NCI-H1105 treated with DMSO at 0.1 percent for 48 hours (cell line): ENCODE results near the gene KCNAB2.
A peak's percentile ranks its signal among the peaks of the same experiment; 100 is the strongest.
"Not testable (repeated sequence)": the region's sequence is repeated elsewhere in the genome, so short reads cannot be mapped to it uniquely, and the experiment has no call there.

Experiments used
- DNase-seq: peaks from one replicate; lab custom pipeline; 2025; lab: John Stamatoyannopoulos, UW

Gene KCNAB2

DNA sequence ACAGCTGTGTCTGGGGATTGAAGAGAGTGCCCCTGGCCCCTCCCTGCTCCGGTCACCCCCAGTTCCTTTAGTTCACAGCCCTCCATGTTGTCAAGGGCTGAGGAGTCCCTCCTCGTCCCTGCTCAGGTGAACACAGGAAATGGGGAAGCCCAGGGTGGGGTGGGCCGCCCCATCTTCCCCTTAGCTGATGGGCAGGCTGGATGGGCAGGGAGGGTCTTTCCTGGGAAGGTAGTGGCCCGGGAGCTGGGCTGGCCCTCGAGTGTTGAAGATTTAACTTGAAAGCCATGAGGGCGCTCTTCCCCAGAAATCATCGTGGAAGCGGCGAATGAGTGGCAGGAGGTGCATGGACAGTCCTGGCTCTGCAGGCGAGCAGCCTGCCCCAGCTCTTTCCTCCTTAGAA is 35.1 kb upstream of the KCNAB2 start:
- DNase-seq, result no peak

DNA sequence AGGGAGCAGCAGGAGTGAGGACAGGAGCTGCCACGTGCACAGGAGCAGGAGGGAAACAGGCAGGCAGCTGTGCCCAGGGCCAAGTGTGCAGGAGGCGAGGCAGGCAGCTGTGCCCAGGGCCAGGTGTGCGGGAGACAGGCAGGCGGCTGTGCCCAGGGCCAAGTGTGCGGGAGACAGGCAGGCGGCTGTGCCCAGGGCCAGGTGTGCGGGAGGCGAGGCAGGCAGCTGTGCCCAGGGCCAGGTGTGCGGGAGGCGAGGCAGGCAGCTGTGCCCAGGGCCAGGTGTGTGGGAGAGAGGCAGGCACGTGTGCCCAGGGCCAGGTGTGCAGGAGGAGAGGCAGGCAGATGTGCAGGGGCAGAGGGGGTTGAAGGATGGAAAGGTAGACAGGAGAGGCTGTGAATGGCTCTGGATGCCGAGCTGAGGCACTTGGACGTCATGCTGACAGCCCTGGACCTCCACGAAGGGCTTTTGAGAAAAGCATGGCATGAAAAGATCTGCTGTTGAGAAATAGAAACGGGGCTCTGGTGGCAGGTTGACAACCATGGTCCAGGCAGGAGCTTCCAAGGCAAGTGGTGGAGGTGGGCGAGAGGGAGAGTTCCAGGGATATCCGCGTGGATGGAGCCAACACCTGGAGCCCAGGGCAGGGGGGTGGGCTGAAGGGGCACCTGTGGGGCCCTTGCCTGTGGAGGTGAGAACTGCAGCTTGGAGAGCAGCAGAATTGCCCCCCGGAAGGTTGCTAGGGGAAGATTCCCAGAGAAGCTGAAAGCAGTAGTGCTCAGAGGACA is 34.3 kb upstream of the KCNAB2 start:
- DNase-seq, result no peak

DNA sequence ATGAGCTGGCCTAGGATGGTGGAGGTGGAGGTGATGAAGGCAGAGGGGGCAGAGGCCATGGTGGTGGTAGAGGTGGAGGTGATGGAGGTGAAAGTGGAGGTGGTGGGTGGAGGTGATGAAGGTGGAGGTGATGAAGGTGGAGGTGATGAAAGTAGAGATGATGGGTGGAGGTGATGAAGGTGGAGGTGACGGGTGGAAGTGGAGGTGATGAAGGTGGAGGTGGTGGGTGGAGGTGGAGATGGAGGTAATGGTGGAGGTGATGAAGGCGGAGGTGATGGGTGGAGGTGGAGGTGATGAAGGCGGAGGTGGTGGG is 33.8 kb upstream of the KCNAB2 start:
- DNase-seq, result no peak

DNA sequence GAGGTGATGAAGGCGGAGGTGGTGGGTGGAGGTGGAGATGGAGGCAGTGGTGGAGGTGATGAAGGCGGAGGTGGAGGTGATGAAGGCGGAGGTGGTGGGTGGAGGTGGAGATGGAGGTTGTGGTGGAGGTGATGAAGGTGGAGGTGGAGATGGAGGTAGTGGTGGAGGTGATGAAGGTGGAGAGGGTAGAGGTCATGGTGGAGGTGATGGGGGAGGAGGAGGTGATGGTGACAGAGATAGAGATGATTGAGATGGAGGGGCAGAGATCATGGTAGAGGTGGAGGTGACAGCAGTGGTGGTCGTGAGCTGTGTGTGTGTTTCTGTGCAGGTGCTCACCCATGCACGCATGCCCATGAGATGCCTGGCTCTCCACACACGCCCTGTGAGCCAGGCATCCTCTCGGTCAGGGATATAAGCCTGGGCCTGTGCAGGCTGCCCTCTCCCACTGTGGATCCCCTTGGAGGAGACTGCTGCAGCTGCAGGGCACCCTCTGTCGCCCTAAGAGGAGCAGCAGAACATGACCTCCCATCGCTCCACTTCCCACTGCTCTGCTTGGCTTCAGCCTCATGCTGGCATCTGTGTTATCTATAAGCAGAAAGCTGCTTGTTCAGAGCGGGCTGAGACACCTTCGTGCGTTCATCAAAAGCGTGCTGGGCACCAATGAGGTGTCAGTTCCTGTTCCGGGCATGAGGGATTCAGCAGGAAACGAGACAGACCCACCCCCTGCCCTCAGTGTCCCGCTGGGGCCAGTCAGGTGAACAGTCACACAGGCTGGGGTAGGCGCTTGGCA is 33.0 kb upstream of the KCNAB2 start:
- no peak for DNase-seq

DNA sequence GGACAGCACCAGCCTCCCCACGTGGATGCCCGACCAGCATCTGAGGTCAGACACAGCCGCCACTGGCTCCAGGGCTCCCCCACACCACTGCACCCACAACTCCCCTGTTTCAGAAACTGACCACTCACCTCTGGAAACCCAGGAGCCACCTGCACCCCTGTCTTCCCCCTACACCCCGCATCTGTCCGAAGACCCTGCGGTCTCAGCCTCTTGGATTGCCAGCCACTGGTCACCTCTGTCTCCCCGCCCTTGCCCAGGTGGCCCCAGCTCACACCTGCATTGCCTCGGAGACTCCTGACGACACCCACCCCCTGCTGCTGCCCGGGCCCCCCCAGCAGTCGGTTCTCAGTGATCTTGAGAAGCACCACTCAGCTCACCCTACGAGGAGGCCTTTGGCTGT is 32.2 kb upstream of the KCNAB2 start:
- no peak for DNase-seq

DNA sequence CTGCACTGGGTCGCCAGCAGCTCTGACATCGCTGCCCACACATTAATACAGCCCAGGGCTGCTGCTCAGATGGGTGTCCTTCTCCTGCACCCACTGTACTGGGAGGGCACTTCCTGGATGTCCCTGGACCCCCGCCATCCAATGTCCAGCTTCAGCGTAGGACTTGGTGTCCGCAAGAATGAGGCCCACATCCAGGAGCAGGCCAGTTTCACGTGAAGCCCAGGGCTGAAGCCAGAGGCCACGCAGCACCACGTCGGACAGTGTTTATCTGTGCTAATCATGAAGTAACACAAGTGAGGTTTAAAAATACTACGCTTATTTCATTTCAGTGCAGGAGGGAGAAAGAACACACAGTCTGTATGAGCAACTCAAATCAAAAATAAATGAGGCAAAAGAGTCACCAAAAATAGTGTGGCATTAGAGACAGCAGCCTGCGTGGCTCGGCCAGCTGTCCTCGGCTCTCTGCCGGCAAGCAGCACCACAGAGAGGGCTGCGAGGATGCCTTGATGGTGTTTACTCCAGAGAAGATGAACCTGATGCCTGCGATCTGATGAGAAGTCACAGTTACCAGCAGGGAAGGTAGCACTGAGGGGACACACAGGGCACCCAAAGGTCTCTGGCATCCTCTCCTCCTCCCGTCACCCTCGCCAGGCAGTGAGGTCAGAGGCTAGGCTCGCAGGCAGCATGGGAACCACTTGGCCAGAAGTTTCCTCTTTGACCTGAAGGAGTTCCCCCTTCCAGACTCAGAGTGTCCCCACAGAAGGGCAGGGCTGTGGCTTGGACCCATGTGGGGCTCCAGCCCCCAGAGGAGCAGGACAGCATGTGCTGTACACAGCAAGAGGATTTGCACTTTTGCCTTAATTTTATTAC is 31.3 kb upstream of the KCNAB2 start:
- DNase-seq, result no peak

DNA sequence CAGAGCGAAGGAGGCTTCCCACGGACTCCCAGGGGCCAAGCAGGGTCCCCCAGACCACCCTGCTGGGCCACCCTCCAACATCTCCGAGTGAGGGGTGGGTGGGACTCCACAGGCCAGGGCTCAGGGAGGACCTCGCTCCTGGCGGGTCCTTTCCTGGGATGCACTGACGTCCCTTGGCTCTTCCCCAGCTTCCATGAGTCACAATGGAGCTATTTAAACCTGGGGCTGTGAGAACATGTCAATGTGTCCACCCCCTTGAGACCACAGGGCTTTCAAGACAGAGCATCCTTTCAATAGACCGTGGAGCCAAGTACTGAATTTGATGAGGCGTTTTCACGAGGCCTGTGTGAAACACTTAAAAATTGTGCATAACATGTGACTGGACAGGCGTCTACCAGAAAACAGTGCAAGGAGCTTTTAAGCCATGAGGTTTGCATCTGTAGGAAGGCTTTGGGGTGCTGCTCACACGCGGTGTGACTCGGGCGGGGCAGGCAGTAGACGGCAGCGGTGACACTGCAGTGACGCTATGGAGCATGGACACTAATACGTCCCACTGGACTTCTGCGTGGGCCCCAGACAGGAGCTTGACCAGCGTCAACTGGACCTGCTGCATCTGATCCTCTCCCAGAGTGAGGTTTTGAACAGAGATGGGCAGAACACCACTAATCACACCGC is 29.4 kb upstream of the KCNAB2 start:
- no peak for DNase-seq

DNA sequence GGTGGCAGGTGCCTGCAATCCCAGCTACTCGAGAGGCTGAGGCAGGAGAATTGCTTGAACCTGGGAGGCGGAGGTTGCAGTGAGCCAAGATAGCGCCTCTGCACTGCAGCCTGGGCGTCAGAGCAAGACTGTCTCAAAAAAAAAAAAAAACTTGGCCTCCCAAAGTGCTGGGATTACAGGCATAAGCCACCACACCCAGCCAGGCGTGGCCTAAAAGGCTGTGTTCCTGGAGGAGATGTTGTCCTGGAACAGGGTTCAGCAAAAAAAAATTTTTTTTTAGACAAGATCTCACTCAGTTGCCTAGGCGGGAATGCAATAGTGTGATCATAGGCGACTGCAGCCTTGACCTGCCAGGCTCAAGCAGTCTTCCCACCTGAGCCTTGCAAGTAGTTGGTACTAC is 28.0 kb upstream of the KCNAB2 start:
- not testable (repeated sequence) for DNase-seq

DNA sequence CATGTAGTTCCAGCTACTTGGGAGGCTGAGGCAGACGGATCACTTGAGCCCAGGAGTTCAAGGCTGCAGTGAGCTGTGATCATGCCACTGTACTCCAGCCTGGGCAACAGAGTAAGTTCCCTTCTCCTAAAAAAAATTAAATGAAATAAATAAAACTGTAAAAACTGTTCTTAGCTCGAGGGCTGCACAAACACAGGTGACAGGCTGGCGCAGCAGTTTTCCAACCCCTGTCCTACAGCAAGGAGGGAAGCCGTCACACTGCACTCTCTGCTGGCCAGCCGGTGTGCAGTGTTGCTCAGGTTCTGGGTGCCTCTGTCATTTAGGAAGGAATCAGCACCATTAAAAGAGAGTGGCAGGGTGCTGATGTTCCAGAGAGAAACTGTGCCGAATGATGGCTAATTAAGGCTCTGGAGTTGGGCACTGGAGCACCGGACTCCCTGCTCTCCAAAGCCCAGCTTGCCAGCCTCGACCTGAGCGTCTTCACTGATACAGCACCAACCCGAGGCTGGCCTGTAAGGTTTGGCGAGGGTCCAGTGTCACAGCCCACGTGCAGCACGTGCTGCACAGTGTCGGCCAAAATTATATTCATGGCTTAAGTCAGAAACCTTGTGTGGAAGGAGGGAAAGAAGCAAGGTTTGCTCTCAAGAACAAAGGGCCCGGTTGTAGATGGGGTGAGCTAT is 26.4 kb upstream of the KCNAB2 start:
- no peak for DNase-seq

DNA sequence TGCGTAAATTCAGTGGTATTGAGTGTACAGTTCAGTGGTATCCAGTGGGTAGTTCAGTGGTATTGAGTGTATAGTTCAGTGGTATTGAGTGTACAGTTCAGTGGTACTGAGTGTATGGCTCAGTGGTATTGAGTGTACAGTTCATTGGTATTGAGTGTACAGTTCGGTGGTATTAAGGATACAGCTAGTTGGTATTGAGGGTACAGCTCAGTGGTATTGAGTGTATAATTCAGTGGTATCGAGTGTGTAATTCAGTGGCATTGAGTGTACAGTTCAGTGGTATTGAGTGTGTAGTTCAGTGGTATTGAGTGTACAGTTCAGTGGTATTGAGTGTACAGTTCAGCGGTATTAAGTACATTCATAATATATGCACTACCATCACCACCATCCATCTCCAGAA is 23.5 kb upstream of the KCNAB2 start:
- DNase-seq, result no peak

DNA sequence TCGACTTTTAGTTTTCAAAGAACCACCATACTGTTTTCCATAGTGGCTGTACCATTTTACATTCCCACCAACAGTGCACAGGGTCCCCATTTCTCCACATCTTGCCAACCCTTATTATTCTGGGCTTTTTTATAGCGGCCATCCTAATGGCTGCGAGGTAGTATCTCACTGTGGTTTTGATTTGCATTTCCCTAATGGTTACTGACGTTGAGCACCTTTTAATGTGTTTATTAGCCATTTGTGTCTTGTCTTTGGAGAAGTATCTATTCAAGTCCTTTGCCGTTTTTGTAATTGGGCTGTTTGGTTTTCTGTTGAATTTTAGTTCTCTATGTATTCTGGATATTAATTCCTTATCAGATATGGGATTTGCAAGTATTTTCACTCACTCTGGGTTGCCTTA is 22.3 kb upstream of the KCNAB2 start:
- DNase-seq, result no peak

DNA sequence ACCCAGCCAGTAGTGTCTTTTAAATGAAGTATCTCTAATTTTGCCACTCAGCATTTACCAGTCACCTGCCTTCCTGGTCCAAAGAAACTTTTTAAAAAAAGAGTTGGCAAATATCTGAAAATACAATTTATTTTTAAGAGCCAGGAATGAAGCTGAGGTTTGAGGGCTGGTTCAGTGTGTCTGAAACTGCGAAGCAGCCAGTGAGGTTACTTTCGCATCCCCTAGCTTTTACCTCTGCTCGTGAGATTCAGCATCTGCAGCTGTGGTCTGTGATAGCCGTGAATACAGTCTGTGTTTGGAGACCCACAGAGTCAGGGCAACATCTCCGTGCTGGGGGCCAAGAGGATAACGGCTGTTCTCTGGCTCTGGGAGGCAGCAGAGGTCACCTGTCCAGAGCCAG is 21.3 kb upstream of the KCNAB2 start:
- no peak for DNase-seq

DNA sequence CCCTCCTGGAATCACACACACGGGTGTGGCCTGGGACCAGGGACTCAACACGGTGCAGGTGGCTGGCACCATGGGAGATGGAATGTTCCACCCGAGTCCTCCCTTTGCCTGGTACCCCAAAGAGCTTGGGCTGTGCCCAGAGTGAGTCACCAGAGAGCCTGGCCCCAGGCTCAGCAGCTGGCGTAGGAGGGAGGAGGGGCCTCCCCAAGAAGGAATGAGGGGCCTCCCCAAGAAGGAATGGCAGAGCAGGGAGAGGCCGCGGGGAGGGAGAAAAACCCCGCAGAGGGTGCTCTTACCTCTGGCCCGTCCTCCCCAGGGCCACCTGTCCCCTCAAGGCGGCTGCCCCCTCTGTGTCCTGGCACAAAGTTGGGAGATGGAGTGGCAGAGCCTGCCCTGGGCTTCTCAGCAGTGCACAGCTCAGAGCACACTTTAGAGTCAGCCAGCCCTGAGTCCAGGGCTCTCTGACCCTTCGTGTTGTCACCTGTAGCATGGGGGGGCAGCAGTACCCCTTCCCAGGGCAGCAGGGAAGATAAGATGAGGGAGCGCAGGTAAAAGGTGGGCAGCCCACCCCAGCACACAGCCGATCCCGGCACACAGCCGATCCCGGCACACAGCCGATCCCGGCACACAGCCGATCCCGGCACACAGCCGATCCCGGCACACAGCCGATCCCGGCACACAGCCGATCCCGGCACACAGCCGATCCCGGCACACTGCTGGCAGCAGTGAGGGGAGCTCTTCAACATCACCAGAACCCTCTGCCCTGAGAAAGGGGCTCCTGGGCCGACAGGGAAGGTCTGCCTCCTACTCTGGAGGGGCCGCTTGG is 20.2 kb upstream of the KCNAB2 start:
- no peak for DNase-seq

DNA sequence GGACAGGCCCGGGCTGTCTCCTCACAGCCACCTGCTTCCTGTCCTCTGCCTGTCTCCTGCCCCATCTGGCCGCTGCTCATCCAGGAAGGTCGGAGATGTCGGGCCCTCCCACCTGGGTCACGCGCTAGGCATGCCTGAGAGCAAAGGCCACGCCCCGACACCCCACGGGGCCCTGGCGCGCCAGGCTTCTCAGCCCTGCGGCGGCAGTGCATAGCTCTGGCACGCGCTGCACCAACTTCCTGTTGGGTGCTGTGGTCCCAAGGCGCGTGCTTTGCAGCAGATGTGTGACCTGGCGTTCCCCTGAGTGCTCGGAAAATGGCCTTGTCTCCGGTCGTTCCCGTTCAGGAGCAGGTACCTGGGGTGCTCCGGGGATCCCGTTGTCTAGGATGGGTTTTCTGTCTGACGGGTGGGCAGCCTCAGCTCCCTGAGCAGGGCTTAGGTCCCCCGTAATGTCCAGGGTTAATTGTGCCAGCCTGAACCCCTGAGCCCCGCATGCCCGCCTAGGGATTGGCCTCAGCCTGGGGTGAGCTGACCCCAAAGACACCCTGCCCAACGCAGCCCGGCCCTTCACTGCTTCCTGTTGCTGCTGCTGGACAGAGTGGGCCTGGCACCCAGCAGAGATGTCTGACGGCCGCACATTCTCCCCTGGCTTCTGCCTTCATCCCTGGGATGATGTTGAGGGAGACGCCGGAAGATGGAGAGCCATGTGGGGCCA is 19.4 kb upstream of the KCNAB2 start:
- DNase-seq, result peak; percentile 86

DNA sequence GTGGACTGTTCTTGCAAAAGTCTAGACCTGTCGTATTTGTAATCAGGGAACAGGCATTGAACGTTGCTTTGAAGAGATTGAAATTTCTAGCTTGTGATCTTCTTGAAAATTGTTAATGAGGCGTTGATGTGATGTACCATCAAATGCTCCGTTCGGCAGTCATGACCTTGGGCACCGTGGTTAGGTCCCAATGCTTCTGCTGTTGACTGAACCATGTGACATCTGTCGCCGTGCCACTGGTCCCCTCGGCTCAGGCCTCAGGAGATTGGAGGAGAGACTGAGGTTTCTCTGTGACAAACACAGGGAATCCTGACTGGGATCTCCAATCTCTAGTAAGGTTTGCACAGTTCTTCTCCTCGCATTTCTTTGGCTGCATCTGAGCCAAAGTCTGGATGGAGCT is 18.1 kb upstream of the KCNAB2 start:
- no peak for DNase-seq

DNA sequence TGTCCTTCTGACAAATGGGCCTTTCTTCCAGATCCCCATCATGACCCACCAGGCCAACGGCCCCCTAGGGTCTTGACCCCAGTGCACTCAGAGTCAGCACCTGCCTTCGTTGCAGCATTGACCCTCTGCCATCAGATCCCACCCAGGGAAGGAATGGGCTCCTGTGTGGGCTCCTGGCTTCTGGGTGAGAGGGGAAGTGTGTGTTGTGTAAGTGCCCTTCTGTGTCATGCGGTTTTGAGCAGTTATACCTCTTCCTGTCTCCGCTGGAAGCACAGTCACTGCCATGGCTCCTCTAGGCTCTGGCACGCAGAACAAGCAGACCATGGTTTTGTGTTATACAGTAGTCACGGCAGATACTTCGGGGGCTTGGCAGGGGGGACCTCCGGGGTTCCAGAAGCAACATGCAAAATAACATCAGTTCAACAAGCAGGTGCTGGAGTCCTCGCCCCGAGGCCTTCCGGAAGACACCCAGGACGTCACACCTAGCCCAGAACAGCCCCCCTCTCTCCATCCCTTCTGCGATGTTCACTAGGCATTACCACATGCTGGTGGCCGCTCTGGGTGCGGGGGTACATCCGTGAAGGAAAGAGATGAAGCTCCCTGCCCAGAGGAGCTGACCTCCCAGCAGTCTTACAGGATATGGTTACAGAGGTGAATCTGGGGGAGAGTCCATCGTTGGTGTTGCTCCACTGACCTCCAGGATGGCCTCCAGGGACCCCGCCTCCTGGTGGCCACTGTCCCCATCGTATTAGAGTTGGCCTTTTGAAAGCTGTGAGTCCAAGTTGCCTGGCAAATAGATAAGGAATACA is 17.4 kb upstream of the KCNAB2 start:
- no peak for DNase-seq

DNA sequence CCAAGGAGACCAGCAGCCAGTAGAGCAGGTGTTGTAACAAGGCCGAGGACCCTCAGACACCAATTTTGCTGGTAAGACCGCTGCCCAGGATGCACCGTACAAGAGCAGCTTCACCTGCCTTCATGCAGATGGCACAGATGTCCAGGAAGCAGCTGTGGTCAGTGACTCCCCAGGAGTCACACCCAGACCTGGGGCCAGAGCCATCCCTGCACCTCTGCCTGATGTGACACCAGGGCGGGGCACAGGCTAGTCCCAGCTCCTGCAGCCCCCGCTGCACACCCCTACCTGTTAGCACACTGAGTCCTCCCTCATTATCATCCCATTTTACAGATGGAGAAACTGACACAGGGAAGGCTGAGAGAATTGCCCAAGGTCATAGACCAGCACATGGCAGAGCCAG is 16.3 kb upstream of the KCNAB2 start:
- DNase-seq, result no peak

DNA sequence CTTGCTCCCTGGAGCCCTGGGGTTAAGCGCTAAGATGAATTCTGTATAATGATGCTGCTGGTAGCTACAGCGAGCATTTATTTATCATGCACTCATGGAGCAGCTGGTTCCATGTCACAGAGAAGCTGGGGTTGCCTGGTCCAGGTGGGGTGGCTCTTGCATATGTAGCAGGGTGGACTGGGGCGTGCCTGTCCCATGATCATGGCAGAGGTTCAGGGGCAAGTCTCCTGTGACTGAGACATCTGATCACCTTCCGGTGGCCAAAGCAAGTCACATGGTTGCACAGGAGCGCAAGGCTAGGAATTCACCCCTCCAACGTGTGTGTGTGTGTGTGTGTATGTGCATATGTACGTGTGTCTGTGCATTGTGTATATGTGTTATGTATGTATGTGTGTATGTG is 15.6 kb upstream of the KCNAB2 start:
- no peak for DNase-seq

DNA sequence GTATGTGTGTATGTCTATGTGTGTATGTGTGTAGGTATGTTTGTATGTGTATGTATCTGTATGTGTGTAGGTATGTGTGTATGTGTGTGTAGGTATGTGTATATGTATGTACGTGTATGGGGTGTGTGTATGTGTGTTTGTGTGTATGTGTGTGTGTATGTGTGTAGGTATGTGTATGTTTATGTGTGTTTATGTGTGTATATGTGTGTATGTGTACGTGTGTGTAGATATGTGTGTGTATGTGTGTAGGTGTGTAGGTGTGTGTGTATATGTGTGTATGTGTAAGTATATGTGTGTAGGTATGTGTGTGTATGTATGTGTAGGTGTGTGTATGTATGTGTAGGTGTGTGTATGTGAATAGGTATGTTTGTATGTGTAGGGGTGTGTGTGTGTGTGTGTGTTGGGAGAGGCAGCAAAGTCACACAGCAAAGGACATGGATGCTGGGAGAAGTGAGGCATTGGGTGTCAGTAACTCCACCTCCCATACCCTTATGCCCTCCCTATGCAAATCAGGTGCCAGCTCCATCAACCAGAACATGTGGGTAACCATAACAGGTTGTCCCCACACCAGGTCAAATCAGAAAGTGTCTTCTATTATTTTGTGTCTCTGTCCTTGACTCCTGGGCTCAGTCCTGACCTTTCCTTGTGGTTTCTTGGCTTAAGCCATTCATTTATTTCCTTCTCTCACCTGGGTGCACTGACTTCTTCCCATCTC is 15.0 kb upstream of the KCNAB2 start:
- no peak for DNase-seq
